ENCODE measurements around the gene NOL4L. TPM values are rescaled to one million over a fixed set of nuclear protein-coding genes. Genes with fewer than 3 reads are reported as not detected.
A peak's percentile ranks its signal among the peaks of the same experiment; 100 is the strongest.
"Not testable (repeated sequence)": the region's sequence is repeated elsewhere in the genome, so short reads cannot be mapped to it uniquely, and the experiment has no call there.

The NOL4L gene
- total RNA-seq, 2 donors from 2014 or later, result 9.9 to 28.5 TPM

DNA sequence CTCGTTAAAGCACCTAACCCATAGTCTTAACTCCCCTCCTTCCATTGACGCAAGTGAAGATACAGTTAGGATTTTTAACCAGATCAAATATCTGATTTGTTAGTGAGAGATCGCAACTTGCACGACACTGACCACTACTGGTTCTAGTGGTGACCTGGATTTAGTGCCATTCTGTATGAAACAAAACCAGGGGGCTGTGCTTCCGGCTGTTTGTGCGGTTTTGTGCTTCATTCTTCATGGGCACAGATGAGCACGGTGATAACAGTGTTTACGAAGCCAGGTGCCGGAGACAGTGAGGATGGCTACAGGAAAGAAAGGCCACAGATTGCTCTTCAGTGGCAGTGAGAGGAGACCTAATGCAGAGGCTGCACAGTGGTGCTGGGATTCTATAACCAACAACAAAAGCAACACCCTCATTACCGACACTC is 75.5 kb downstream of the NOL4L start:
- peak; percentile 81 for ATAC-seq (replicated peaks)
- Mint-ChIP-seq H3K9me3 (no peaks in the 10 kb centered on the region), H3K36me3 (ENCODE audit: low read depth) (peaks cover 52% of the 10 kb centered on the region), H3K4me3 (peak overlapping the region; percentile 74), H3K4me1 (peaks cover 48% of the 10 kb centered on the region), H3K27me3 (no peaks in the 10 kb centered on the region), H3K27ac (peak overlapping the region; percentile 85)

DNA sequence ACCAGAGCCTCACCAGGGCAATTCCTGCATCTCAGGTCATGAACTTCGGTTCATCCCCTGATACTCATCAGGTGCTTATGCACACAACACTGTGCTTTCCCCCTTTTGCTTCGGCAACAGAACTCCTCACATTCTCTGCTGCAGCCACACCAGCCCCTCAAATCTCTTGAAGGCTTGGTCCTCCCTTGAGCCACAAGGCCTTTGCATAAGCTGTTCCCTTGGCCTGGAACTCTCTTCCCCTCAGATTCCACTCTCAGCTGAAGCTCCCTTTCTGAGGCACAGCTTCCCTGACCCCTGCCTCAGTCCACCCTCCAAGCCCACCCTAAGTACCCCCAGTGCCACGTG is 76.4 kb downstream of the NOL4L start:
- no peak for ATAC-seq (replicated peaks)
- H3K27me3 Mint-ChIP-seq, result no peaks in the 10 kb centered on the region
- peaks cover 51% of the 10 kb centered on the region for H3K36me3 Mint-ChIP-seq (ENCODE audit: low read depth)
- H3K27ac Mint-ChIP-seq, result peak overlapping the region; percentile 85
- H3K4me1 Mint-ChIP-seq, result peaks cover 47% of the 10 kb centered on the region
- no peaks in the 10 kb centered on the region for H3K9me3 Mint-ChIP-seq
- peak overlapping the region; percentile 74 for H3K4me3 Mint-ChIP-seq

GRCh38 chr20:32507998-32508774 is 76.9 kb downstream of the NOL4L start:
- H3K27me3 Mint-ChIP-seq, result no peaks in the 10 kb centered on the region
- peaks cover 48% of the 10 kb centered on the region for H3K36me3 Mint-ChIP-seq (ENCODE audit: low read depth)
- ATAC-seq (replicated peaks), result no peak
- no peaks in the 10 kb centered on the region for H3K9me3 Mint-ChIP-seq
- H3K4me1 Mint-ChIP-seq, result peaks cover 46% of the 10 kb centered on the region
- H3K27ac Mint-ChIP-seq, result peak overlapping the region; percentile 85
- peak overlapping the region; percentile 74 for H3K4me3 Mint-ChIP-seq

DNA sequence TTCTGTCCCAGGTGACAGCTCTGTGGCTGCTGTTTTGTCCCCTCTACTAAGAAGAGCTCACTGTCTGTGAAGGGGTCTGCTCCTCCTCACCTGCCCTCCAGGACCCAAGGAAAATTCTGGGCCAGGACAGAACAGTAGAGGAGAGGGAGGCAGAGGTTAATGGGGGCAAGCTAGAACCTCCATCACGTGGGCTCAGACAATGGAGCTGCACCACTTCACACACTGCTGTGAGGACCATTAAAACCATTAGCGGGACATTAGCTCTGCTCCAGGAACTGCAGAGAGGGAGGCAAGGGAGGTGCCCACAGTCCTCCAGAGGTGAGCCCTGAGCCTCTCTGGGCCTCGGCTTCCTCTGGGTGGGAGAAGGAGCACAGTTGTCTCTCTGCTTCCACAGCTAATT is 78.4 kb downstream of the NOL4L start:
- ATAC-seq (replicated peaks), result no peak
- peaks cover 42% of the 10 kb centered on the region for H3K4me1 Mint-ChIP-seq
- no peaks in the 10 kb centered on the region for H3K27me3 Mint-ChIP-seq
- H3K9me3 Mint-ChIP-seq, result no peaks in the 10 kb centered on the region
- H3K36me3 Mint-ChIP-seq (ENCODE audit: low read depth), result peaks cover 39% of the 10 kb centered on the region
- peak overlapping the region; percentile 70 for H3K27ac Mint-ChIP-seq
- no peak overlapping the region for H3K4me3 Mint-ChIP-seq

DNA sequence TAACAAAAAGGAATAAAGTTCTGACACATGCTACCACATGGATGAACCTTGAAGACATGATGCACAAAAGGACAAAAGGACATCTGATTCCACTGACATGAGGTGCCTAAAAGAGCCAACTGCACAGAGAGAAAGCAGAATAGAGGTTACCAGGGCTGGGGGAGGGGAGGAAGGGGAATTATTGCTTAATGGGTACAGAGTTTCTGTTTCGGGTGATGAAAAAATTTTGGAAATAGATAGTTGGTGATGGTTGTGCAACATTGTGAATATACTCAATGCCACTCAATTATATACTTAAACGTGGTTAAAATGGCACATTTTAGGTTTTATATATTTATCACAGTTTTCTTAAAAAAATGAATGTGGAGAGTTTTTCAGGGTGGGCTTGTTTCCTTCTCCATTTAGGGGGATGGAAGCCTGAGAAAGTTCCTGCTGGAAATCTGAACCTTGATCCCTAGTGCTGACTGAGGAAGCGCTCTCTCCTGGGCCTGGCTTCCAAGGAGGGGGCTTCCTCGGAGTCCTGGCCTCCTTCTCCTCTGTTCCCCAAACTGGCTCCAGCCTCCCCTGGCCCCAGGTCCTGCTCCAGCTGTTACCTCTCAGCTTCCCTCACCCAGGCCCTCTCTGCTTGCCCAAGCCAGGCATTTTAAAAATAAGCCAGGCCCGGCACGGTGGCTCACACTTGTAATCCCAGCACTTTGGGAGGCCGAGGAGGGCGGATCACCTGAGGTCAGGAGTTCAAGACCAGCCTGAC is 79.2 kb downstream of the NOL4L start:
- Mint-ChIP-seq H3K27ac (no peak overlapping the region), H3K36me3 (ENCODE audit: low read depth) (peaks cover 40% of the 10 kb centered on the region), H3K4me3 (no peak overlapping the region), H3K9me3 (no peaks in the 10 kb centered on the region), H3K27me3 (no peaks in the 10 kb centered on the region), H3K4me1 (peaks cover 50% of the 10 kb centered on the region)
- ATAC-seq (replicated peaks), result no peak

DNA sequence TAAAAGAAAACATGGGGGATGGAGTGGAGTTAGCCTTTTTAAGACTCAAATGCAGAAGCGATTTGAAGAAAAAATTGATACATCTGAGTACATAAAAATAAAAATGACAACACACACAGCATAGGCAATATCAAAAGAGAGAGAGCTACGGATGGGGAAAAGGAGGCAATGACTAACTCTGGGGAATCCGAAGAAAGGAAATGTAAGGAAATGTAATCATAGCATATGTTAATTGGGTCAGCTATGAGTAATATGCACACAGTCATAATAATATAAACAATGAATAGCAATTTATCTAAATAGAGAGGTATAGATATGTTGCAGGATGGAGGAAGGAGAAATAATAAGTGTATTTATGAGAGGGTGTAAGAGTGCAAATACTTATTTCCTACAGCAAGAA is 83.4 kb downstream of the NOL4L start:
- H3K4me1 Mint-ChIP-seq, result peaks cover 27% of the 10 kb centered on the region
- H3K27ac Mint-ChIP-seq, result peak overlapping the region; percentile 62
- peak; percentile 92 for ATAC-seq (replicated peaks)
- H3K27me3 Mint-ChIP-seq, result no peaks in the 10 kb centered on the region
- no peaks in the 10 kb centered on the region for H3K9me3 Mint-ChIP-seq
- peak overlapping the region; percentile 8 for H3K4me3 Mint-ChIP-seq
- peaks cover 28% of the 10 kb centered on the region for H3K36me3 Mint-ChIP-seq (ENCODE audit: low read depth)

DNA sequence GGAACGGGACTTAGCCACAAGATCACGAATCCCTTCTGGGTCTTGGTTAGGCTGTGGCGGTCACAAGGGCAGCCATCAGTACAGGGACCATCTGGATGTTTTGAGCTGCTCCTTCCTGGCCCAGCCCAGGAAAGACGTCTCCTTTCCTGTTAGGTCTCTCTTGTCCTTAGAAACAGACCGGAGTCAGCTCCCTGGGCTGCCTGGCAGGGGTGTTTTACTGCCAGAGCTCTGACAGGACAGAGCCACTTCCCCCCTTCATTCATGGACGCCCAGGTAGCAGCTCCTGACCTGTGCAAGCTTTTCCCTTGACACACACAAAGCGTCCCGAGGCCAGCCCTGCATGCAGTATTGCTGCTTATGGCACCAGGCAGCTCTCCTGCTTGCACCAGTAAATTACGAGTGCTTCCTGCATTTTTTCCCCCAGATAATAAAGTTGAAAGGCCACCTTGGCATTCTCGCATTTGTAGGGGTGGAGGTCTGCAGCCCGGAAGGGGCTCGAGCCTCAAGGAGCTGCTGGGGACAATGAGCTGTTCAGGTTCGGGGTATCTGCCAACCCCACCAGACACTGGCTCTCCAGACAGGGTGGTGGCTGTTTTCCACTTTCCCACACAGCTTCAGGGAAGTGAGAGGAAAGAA is 87.4 kb downstream of the NOL4L start:
- no peaks in the 10 kb centered on the region for H3K9me3 Mint-ChIP-seq
- peaks cover 21% of the 10 kb centered on the region for H3K4me1 Mint-ChIP-seq
- no peak overlapping the region for H3K4me3 Mint-ChIP-seq
- H3K36me3 Mint-ChIP-seq (ENCODE audit: low read depth), result peaks cover 17% of the 10 kb centered on the region
- no peak overlapping the region for H3K27ac Mint-ChIP-seq
- ATAC-seq (replicated peaks), result no peak
- no peaks in the 10 kb centered on the region for H3K27me3 Mint-ChIP-seq

DNA sequence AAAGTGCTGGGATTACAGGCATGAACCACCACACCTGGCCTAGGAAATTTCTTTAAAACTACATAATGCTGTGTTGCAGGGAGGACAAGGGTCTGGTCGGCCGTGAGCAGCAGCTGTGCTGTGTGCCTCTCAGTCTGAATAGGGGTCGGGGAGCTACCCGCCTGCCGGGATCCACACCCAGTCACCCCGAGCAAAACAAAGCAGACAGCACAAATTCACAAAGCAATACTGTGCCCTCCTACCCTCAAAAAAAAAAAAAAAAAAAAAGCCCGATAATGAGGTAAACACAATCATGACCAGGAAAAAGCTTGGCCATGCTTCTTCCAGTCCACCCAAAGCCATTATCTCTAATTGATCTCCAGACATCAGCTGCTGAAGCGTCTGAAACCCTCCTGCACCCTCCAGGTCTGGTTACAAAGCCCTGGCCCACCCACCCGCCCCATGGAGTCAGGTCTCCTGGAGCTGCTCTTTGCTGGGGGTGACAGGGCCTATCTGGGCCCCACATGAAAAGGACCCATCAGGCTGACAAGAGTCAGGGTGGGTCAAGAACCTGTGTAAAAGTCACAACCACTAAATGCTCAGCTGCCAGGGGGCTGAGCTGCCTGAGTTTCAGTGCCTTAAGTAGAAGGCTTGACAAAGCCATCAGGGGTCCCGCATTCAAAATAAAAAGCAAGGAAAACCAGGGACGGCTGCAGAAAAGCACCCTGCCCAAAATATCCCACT is 88.2 kb downstream of the NOL4L start:
- no peaks in the 10 kb centered on the region for H3K9me3 Mint-ChIP-seq
- no peak overlapping the region for H3K4me3 Mint-ChIP-seq
- peaks cover 14% of the 10 kb centered on the region for H3K36me3 Mint-ChIP-seq (ENCODE audit: low read depth)
- no peaks in the 10 kb centered on the region for H3K27me3 Mint-ChIP-seq
- no peak for ATAC-seq (replicated peaks)
- H3K27ac Mint-ChIP-seq, result no peak overlapping the region
- H3K4me1 Mint-ChIP-seq, result peaks cover 20% of the 10 kb centered on the region

DNA sequence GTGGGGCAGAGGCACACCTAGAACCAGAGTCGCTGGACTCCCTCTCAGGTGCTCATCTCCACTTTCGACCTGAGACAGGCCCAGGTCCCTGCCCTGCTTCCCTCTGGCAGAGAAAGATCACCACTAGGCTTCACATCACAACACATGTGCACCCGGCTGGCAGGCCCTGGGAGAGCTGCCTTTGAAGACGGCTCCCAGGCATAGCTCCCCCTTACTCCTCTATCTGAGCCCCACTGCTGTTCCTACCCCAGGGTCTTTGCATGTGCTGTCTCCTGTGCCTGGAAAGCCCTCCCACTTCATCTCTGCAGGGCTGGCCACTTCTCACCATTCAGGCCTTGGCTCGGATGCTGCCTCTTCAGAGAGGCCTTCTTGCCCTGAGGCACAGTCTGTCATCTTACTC is 89.2 kb downstream of the NOL4L start:
- H3K9me3 Mint-ChIP-seq, result no peaks in the 10 kb centered on the region
- peaks cover 5% of the 10 kb centered on the region for H3K36me3 Mint-ChIP-seq (ENCODE audit: low read depth)
- no peak overlapping the region for H3K4me3 Mint-ChIP-seq
- no peaks in the 10 kb centered on the region for H3K27me3 Mint-ChIP-seq
- no peak for ATAC-seq (replicated peaks)
- peak overlapping the region; percentile 50 for H3K27ac Mint-ChIP-seq
- H3K4me1 Mint-ChIP-seq, result peaks cover 11% of the 10 kb centered on the region

- Mint-ChIP-seq H3K27ac (peak overlapping the region; percentile 50), H3K36me3 (ENCODE audit: low read depth) (peaks cover 5% of the 10 kb centered on the region), H3K27me3 (no peaks in the 10 kb centered on the region), H3K4me3 (no peak overlapping the region), H3K9me3 (no peaks in the 10 kb centered on the region), H3K4me1 (peaks cover 14% of the 10 kb centered on the region)
- no peak for ATAC-seq (replicated peaks)
Observed at GRCh38 chr20:32495217-32495565, 89.9 kb downstream of the NOL4L start.

DNA sequence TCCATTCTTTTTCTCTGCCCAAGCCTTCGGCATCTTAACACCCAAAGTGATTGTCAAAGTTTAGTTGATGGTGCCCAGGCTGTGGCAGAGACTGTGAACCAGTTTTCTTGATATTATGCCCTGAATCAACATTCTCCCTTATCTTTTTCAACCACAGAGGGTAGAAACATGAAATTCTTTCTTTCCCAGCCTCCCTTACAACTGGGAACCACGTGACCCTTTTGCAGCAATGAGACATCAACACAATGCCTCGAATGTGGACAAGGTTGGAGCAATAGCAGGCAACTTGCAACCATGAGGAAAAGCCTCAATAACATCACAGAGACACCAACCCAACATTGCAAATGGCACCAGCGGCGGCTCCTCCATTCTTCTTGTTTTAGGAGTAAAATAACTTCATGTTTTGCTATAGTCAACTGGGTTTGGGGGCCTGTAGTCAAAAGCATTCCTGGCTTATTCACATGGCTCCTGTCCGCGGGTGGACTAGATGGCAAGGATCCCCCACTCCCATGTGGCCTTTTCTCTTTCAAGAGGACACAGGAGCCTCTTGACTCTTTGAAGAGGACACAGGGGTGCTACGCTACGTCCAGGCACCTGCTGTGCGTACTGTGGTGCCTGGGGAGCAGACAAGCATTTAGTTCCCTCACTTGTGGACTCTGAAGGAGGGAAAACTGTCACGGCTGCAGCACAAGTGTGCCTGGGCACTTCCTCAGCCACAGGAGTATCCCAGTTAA is 90.5 kb downstream of the NOL4L start:
- peaks cover 2% of the 10 kb centered on the region for H3K36me3 Mint-ChIP-seq (ENCODE audit: low read depth)
- no peaks in the 10 kb centered on the region for H3K9me3 Mint-ChIP-seq
- no peak for ATAC-seq (replicated peaks)
- H3K27me3 Mint-ChIP-seq, result no peaks in the 10 kb centered on the region
- H3K4me3 Mint-ChIP-seq, result no peak overlapping the region
- H3K4me1 Mint-ChIP-seq, result peaks cover 14% of the 10 kb centered on the region
- H3K27ac Mint-ChIP-seq, result peak overlapping the region; percentile 74

GRCh38 chr20:32493356-32493755 is 91.8 kb downstream of the NOL4L start:
- Mint-ChIP-seq H3K36me3 (ENCODE audit: low read depth) (no peaks in the 10 kb centered on the region), H3K4me3 (no peak overlapping the region), H3K27ac (no peak overlapping the region), H3K4me1 (peaks cover 14% of the 10 kb centered on the region), H3K27me3 (no peaks in the 10 kb centered on the region), H3K9me3 (no peaks in the 10 kb centered on the region)
- no peak for ATAC-seq (replicated peaks)

GRCh38 chr20:32491764-32492151 is 93.4 kb downstream of the NOL4L start:
- not testable (repeated sequence) for H3K9me3 Mint-ChIP-seq; H3K4me3 Mint-ChIP-seq; ATAC-seq (replicated peaks); H3K36me3 Mint-ChIP-seq (ENCODE audit: low read depth); H3K27ac Mint-ChIP-seq; H3K27me3 Mint-ChIP-seq
- peaks cover 15% of the 10 kb centered on the region for H3K4me1 Mint-ChIP-seq

Measured in activated T-helper 17 cell treated with anti-CD3 and anti-CD28 coated beads, Interleukin-2, amount 50 U/mL, for 72 hours (primary cell).